HG03439 (cell line): ENCODE measurements around the gene STXBP4.

ENCODE experiments used
- ATAC-seq: cut with Tn5 transposase; IDR thresholded peaks from one replicate; pipeline ENCODE4 v1.9.1; 2021; ENCODE audit warnings: mild to moderate bottlenecking, moderate library complexity; ENCODE audit not compliant: unreplicated experiment

STXBP4 gene

GRCh38 chr17:55110521-55110920, 142.0 kb downstream of the STXBP4 start:
- ATAC-seq: no peak

DNA sequence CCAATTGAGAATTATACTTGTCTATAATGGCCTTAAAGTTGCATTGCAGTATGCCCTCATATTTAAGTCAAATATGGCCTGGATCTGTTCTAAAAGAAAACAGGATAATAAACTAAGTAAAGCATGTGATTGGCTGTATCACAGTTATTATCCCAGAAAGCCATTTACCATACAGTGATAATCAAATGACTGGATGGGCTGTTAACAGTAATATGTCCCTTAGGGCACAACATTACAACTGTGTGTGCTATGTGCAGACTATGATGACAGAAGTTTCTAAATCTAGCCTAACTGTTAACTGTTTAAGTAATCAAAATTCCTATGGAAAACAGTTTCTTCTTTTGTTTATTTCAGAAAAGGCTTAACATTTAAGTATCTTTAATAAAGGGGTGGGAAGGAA, 145.7 kb downstream of the STXBP4 start:
- no peak for ATAC-seq

DNA sequence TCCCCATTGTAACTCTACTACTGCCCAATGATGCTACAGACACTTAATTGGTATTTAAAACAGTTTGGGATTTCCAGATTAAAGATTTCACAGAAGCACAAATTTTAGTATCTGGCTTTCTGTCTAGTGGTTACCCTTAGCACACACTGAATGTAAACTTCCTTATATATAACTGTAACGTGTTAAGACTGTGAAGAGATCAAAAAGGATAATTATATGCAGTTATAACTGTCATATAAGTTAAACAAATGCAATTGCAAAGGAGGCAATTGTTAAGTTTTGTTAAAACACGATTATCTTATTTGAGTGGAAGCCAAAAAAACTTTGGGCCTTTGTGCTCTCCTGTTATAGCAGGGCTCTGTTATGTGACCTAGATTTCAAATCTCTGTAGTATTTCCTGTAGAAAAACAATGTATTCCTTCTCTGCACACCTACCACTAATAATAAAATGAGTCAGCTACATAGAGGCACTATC, 147.9 kb downstream of the STXBP4 start:
- no peak for ATAC-seq

DNA sequence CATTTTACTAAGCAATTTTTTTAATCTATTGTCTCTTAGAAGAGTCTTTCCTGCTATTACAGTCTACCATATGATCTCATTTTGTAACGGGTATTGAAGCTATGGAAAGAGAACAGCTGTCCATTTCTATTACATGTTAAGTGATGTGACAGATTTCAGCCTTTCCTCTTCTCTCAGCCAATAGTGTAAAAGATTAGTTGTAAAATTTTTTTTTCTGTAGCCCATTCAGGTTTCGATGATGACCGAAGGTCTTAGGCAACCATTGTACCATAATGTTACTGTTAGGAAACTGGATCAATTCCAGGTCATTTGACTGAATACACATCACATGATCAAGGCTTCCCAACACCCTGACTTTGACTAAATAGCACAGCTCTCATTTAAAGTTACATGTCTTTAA, 148.6 kb downstream of the STXBP4 start:
- no peak for ATAC-seq

DNA sequence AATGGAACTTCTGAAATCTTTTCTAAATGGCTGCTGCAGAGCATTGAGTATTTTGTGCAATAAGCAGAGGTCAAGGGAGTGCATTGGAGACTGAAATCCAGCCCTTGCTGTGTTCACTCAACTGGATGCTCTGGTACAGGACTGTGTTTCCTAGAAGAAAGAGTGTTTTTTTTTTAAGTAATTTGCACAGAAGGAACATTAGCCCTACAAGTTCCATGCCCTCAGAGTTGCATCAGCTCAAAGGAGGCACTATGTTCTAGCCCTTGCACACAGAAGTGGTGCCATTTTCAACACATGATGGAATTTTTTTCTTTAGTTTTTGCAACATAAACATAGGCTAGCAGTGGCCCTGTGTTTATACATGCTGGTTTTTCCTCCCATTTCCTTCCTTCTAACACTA, 152.1 kb downstream of the STXBP4 start:
- ATAC-seq: no peak

DNA sequence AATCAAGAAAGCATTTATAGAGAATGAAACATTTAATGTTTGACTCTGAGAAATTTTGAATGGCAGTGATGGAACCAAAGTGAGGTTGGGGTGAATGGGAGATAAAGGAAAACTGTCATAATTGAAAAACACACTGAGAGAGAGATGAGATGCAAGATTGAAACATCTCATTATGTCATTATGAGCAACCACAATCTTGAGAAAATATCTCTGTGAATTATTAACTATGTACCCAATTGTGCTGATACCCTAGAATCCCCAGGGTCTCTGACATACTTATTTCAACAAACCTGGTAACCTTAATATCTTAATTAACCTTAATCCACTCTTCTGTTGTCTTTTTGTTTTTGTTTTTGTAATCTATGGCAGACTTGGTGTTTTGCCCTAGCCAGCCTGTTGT, 152.7 kb downstream of the STXBP4 start:
- ATAC-seq: no peak

GRCh38 chr17:55122114-55122513, 153.5 kb downstream of the STXBP4 start:
- no peak for ATAC-seq

DNA sequence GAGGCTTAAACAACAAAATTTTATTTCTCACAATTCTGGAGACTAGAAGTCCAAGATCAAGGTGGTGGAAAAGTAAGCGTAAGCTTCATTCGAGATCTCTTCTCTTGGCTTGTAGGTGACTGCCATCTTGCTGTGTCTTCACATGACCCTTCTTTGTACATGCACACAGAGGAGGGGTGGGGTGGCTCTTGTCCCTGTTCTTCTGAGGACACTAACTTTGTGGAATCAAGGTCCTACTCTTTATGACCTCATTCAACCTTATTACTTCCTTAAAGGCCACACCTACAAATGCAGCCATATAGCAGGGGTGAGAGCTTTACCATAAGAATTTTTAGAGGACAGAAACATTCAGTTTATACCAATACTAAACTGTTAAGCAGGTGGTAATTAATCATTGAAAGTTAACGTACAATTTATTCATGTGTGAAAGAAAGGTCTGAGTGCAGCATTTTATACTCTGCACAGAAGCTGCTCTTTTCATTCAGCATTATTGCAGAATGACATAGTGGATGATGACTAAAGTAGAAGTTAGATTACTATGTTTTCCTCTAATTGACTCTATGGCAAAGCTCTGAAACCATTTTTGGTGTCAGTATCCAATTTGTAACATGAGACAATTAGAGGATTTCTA, 156.3 kb downstream of the STXBP4 start:
- ATAC-seq: no peak

DNA sequence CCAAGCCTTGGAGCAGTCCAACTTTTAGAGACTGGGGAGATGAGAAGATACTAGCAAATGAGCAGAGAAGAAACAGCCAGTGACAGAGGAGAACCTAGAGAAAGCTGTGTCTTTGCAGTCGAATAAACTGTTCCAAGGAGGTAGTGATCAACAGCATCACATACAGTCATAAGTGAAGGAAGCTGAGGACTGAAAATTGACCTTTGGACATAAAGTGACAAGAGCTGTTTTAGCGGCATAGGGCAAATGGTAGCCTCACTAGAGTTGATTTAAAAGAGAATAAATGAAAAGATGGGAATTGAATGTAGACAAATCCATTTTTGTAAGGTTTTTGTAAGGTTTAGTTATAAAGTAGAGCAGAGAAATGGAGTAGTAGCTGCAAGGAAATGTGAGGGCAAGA, 165.0 kb downstream of the STXBP4 start:
- no peak for ATAC-seq

- ATAC-seq: no peak
Observed at GRCh38 chr17:55134486-55135157, 166.1 kb downstream of the STXBP4 start.

DNA sequence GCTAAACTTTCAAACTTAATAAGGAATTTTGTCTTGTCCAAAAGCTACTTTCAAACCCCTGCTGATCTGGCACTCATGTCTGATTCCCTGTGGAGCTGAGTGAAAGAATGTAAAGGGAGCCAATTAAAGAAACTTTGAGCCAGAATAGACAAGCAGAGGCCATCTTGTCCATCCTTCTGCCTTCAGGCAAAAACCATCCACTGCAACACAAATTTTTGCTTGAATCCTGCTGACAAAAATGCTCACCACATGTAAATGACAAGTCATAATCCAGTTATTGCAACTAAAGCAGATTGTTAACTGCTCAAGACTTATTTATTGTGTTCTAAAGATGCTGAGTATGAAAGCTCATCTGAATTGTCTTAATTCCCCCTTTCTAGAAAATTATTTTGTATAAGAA, 172.2 kb downstream of the STXBP4 start:
- ATAC-seq: no peak

- no peak for ATAC-seq
Observed at GRCh38 chr17:55144518-55144917, 176.0 kb downstream of the STXBP4 start.

GRCh38 chr17:55149485-55149884, 180.9 kb downstream of the STXBP4 start:
- ATAC-seq: no peak

- ATAC-seq: no peak
Observed at GRCh38 chr17:55152236-55152635, 183.7 kb downstream of the STXBP4 start.

GRCh38 chr17:55154101-55154500, 185.5 kb downstream of the STXBP4 start:
- no peak for ATAC-seq

DNA sequence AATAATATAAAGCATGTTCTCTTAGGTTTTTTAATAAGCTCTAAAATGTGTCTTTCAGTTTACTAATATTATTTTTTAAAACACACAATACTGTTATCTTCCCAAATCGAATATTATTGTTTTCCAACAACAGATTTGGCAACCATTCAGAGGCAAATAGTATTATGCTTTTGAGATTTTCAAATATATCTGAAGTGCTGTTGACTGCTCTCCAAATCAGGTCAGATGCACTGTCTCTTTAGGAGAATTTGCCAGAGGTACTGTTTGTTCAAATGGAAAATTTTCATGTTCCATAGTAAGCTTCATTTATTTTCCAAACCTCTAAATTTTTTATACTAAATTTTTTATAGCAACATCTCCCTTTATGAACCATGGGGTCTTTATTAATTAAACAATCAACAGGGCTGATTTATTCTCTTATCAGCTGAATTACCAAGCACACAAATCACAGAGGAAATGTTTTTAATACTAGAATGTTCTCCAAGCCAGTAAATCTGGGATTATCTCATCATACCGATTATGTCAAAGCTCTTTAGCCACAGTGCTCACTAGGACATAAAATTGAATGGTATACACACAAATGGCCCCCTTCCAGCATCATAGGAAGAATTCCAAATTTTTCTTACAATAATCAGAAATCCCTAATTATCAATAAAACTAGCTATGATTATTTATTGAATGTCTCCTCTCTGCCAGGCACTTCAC, 187.4 kb downstream of the STXBP4 start:
- no peak for ATAC-seq

DNA sequence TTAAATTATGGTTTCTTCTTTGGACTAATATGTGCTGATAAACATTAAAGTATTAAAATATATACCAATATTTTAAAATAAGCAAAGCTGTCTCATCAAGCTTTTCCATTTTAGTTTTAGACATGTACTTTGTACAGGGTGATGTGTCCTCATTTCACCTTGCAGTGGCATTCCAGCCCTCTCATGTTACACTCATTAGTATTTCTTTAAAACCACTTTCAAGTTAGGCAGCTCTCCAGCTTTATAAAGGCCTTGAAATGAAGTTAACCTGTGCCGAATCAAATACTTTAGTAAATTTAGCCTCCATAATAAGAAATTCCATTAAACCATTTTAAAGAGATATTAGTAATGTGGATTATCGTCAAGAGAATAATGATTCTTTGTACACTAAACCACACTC, 188.6 kb downstream of the STXBP4 start:
- ATAC-seq: no peak

- no peak for ATAC-seq
Observed at GRCh38 chr17:55158439-55158838, 189.9 kb downstream of the STXBP4 start.

DNA sequence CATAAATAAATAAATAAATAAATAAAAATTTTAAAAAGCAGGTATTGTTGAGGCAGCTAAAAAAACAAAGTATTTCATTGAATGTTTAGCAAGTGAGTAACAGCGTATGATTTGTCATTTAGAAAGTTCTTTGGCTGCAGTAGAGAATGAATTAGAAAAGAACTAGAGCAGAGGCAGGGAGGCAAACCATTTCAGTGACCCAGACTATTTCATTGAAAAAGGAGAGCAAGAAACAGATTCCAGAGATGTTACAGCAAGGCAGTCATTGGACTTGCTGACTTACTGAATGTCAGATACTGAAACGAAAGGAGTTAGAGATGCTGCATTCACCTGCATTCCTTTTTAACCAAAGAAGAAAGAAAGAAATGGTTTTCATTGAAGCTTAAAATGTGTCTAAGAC, 190.7 kb downstream of the STXBP4 start:
- ATAC-seq: no peak

DNA sequence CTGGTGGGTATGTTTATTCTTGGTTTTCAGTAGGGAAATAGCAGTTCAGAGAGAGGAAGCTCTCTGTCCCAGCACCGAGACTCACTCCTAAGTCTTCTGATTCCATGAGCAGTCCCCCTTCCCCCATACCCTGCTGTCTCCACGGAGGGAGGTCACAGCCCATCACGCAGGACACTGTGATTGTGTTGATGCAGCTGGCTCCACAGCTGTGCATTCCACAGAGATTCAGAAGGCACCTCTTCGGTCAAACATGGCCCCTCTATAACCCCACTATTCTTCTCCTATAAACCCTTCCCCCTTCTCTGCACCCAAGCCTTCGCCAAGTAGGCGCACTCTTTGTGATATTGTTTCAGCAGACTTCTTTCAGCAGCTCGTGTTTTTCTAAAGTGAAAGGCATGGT, 191.9 kb downstream of the STXBP4 start:
- no peak for ATAC-seq

- ATAC-seq: no peak
Observed at GRCh38 chr17:55161935-55162555, 193.5 kb downstream of the STXBP4 start.

GRCh38 chr17:55162556-55162946, 194.0 kb downstream of the STXBP4 start:
- no peak for ATAC-seq
